GM12874 (cell line): ENCODE measurements around the gene AAGAB.

ENCODE experiments used
- CTCF ChIP-seq: IDR thresholded peaks from 2 replicates; pipeline ENCODE4 v1.5.1; 2011; ENCODE audit warnings: low read depth, mild to moderate bottlenecking, control low read depth, low read length, moderate library complexity; ENCODE audit not compliant: insufficient read depth

Gene AAGAB

GRCh38 chr15:67177752-67178151 lies 76.7 kb downstream of the AAGAB start:
- TF ChIP-seq CTCF = no peak

- no peak for TF ChIP-seq CTCF
Observed at GRCh38 chr15:67176195-67176971, 78.1 kb downstream of the AAGAB start.

GRCh38 chr15:67175643-67176071 lies 78.8 kb downstream of the AAGAB start:
- TF ChIP-seq CTCF = no peak

- no peak for TF ChIP-seq CTCF
Observed at GRCh38 chr15:67174864-67175573, 79.4 kb downstream of the AAGAB start.

GRCh38 chr15:67174446-67174845 lies 80.0 kb downstream of the AAGAB start:
- TF ChIP-seq CTCF = no peak

- no peak for TF ChIP-seq CTCF
Observed at GRCh38 chr15:67173786-67174185, 80.7 kb downstream of the AAGAB start.

- TF ChIP-seq CTCF = no peak
Observed at GRCh38 chr15:67173005-67173404, 81.5 kb downstream of the AAGAB start.
